ENCODE results near the gene APOL5.

The APOL5 gene

DNA sequence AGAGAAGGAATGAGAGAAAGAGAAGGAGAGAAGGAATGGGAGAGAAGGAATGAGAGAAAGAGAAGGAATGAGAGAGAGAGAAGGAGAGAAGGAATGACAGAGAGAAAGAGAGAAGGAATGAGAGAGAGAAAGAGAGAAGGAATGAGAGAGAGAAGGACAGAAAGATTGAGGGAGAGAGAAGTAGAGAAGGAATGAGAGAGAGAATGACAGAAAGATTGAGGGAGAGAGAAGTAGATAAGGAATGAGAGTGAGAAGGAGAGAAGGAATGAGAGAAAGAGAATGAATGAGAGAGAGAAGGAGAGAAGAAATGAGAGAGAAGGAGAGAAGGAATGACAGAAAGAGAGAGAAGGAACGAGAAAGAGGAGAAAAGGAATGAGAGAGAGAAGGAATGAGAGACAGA is 34.1 kb upstream of the APOL5 start:
- no peak for DNase-seq (ENCODE audit: low spot score)
- no peak for TF ChIP-seq CTCF (IDR thresholded peaks at IDR 0.05; ENCODE audit: extremely low read depth, insufficient read depth, missing control alignments)
- in situ Hi-C loops (cut with MboI; ENCODE audit: low pct_unique_long_range_greater_than_20kb, low sequenced_read_pairs, unreplicated experiment), result no loop called here

DNA sequence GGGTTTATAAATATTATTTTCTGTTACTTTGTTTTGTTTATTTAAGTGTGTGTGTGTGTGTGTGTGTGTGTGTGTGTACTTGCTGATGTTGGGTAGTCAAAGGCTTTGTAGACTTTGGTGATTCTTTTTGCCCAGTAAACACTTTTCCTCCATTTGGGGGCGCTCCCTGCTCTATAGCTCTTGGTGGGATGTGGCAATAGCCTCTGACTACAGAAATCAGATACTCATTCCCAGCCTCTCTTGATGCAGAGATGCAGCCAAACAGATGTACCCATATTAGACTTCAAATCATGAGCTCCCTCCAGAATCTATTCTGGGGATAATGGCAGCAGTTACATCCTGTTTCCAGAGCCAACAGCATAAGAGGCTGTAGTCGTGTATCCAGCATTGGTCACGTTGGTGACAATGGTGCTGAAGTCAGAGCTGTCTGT is 33.4 kb upstream of the APOL5 start:
- DNase-seq (ENCODE audit: low spot score), result no peak
- in situ Hi-C loops (cut with MboI; ENCODE audit: low pct_unique_long_range_greater_than_20kb, low sequenced_read_pairs, unreplicated experiment), result no loop called here
- TF ChIP-seq CTCF (IDR thresholded peaks at IDR 0.05; ENCODE audit: extremely low read depth, insufficient read depth, missing control alignments), result peak; percentile 25

- no peak for TF ChIP-seq CTCF (IDR thresholded peaks at IDR 0.05; ENCODE audit: extremely low read depth, insufficient read depth, missing control alignments)
- in situ Hi-C loops (cut with MboI; ENCODE audit: low pct_unique_long_range_greater_than_20kb, low sequenced_read_pairs, unreplicated experiment), result no loop called here
- DNase-seq (ENCODE audit: low spot score), result no peak
These were observed 32.9 kb upstream of the APOL5 start for GRCh38 chr22:35684732-35685131.

- no peak for DNase-seq (ENCODE audit: low spot score)
- no peak for TF ChIP-seq CTCF (IDR thresholded peaks at IDR 0.05; ENCODE audit: extremely low read depth, insufficient read depth, missing control alignments)
- in situ Hi-C loops (cut with MboI; ENCODE audit: low pct_unique_long_range_greater_than_20kb, low sequenced_read_pairs, unreplicated experiment), result no loop called here
These were observed 31.9 kb upstream of the APOL5 start for GRCh38 chr22:35685731-35686130.

- no peak for DNase-seq (ENCODE audit: low spot score)
- in situ Hi-C loops (cut with MboI; ENCODE audit: low pct_unique_long_range_greater_than_20kb, low sequenced_read_pairs, unreplicated experiment), result no loop called here
- no peak for TF ChIP-seq CTCF (IDR thresholded peaks at IDR 0.05; ENCODE audit: extremely low read depth, insufficient read depth, missing control alignments)
These were observed 31.4 kb upstream of the APOL5 start for GRCh38 chr22:35686298-35686697.

DNA sequence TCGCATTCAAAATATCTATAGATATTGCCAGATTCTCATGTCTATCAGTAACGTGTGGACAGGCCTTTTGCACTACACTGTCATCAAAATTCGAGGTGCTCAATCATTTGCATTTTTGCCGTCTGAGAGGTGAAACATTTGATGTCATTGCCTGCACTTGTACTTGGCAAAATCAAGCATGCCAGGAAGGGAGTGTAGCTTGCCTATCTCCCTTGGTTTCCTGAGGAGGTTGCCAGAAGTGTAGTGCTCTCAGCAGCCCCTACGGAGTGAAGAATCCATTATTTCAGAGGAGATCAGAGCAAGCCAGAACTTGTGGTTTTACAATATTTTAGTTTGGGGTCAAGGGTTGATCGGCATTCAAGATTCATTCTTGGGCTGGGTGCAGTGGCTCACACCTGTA is 30.2 kb upstream of the APOL5 start:
- in situ Hi-C loops (cut with MboI; ENCODE audit: low pct_unique_long_range_greater_than_20kb, low sequenced_read_pairs, unreplicated experiment), result no loop called here
- DNase-seq (ENCODE audit: low spot score), result no peak
- no peak for TF ChIP-seq CTCF (IDR thresholded peaks at IDR 0.05; ENCODE audit: extremely low read depth, insufficient read depth, missing control alignments)
